ENCODE results near the gene ITGA11.

ITGA11 gene

GRCh38 chr15:68339481-68339880 lies 92.5 kb downstream of the ITGA11 start:
- no peak overlapping the region for H3K4me3 ChIP-seq (ENCODE audit: low read depth, low read length)

GRCh38 chr15:68337826-68338225 lies 94.1 kb downstream of the ITGA11 start:
- H3K4me3 ChIP-seq (ENCODE audit: low read depth, low read length), result no peak overlapping the region

- no peak overlapping the region for H3K4me3 ChIP-seq (ENCODE audit: low read depth, low read length)
Measured at GRCh38 chr15:68336516-68336915, 95.4 kb downstream of the ITGA11 start.

GRCh38 chr15:68335655-68336054 lies 96.3 kb downstream of the ITGA11 start:
- H3K4me3 ChIP-seq (ENCODE audit: low read depth, low read length), result no peak overlapping the region

GRCh38 chr15:68335251-68335650 lies 96.7 kb downstream of the ITGA11 start:
- no peak overlapping the region for H3K4me3 ChIP-seq (ENCODE audit: low read depth, low read length)

- H3K4me3 ChIP-seq (ENCODE audit: low read depth, low read length), result no peak overlapping the region
Measured at GRCh38 chr15:68334661-68335124, 97.3 kb downstream of the ITGA11 start.

- no peak overlapping the region for H3K4me3 ChIP-seq (ENCODE audit: low read depth, low read length)
Measured at GRCh38 chr15:68333775-68334470, 98.0 kb downstream of the ITGA11 start.

GRCh38 chr15:68332266-68332665 lies 99.7 kb downstream of the ITGA11 start:
- no peak overlapping the region for H3K4me3 ChIP-seq (ENCODE audit: low read depth, low read length)

- H3K4me3 ChIP-seq (ENCODE audit: low read depth, low read length), result no peak overlapping the region
Measured at GRCh38 chr15:68330901-68331300, 101.1 kb downstream of the ITGA11 start.

GRCh38 chr15:68330416-68330815 lies 101.5 kb downstream of the ITGA11 start:
- no peak overlapping the region for H3K4me3 ChIP-seq (ENCODE audit: low read depth, low read length)

- H3K4me3 ChIP-seq (ENCODE audit: low read depth, low read length), result no peak overlapping the region
Measured at GRCh38 chr15:68328964-68329363, 103.0 kb downstream of the ITGA11 start.

GRCh38 chr15:68328443-68328842 lies 103.5 kb downstream of the ITGA11 start:
- no peak overlapping the region for H3K4me3 ChIP-seq (ENCODE audit: low read depth, low read length)

- no peak overlapping the region for H3K4me3 ChIP-seq (ENCODE audit: low read depth, low read length)
Measured at GRCh38 chr15:68326711-68327354, 105.1 kb downstream of the ITGA11 start.

- H3K4me3 ChIP-seq (ENCODE audit: low read depth, low read length), result no peak overlapping the region
Measured at GRCh38 chr15:68325726-68326125, 106.2 kb downstream of the ITGA11 start.

- H3K4me3 ChIP-seq (ENCODE audit: low read depth, low read length), result no peak overlapping the region
Measured at GRCh38 chr15:68322796-68323195, 109.2 kb downstream of the ITGA11 start.

- H3K4me3 ChIP-seq (ENCODE audit: low read depth, low read length), result no peak overlapping the region
Measured at GRCh38 chr15:68321229-68321628, 110.7 kb downstream of the ITGA11 start.

GRCh38 chr15:68319997-68320396 lies 112.0 kb downstream of the ITGA11 start:
- H3K4me3 ChIP-seq (ENCODE audit: low read depth, low read length), result no peak overlapping the region

- no peak overlapping the region for H3K4me3 ChIP-seq (ENCODE audit: low read depth, low read length)
Measured at GRCh38 chr15:68318931-68319909, 112.7 kb downstream of the ITGA11 start.

GRCh38 chr15:68318008-68318835 lies 113.7 kb downstream of the ITGA11 start:
- no peak overlapping the region for H3K4me3 ChIP-seq (ENCODE audit: low read depth, low read length)

- H3K4me3 ChIP-seq (ENCODE audit: low read depth, low read length), result no peak overlapping the region
Measured at GRCh38 chr15:68317281-68318007, 114.5 kb downstream of the ITGA11 start.

Measured in iPS-11a (cell line).